NCI-H1694 (cell line): ENCODE results near the gene ENKUR.
"Not testable (repeated sequence)": the region's sequence is repeated elsewhere in the genome, so short reads cannot be mapped to it uniquely, and the experiment has no call there.

ENCODE experiments used
- DNase-seq: peaks from one replicate; lab custom pipeline; 2025; lab: John Stamatoyannopoulos, UW

ENKUR gene

GRCh38 chr10:25018703-25019102 lies 2.7 kb upstream of the ENKUR start:
- no peak for DNase-seq

- no peak for DNase-seq
Measured at GRCh38 chr10:25017661-25018060, 1.7 kb upstream of the ENKUR start.

- DNase-seq = no peak
Measured at GRCh38 chr10:25017154-25017590, 1.2 kb upstream of the ENKUR start.

GRCh38 chr10:25016376-25017153 lies 607 bp upstream of the ENKUR start, which contains the start of gene THNSL1:
Gene THNSL1 (plus strand): TSS chr10:25016612. CDS start chr10:25023224, 6,612 bp downstream.
- peak; percentile 93 for DNase-seq

GRCh38 chr10:25014579-25014978 lies 1.4 kb downstream of the ENKUR start:
- no peak for DNase-seq

GRCh38 chr10:25011591-25011990 lies 4.4 kb downstream of the ENKUR start:
- DNase-seq = not testable (repeated sequence)

- no peak for DNase-seq
Measured at GRCh38 chr10:24998044-24998443, 17.9 kb downstream of the ENKUR start.

GRCh38 chr10:24995072-24995471 lies 20.9 kb downstream of the ENKUR start:
- no peak for DNase-seq

GRCh38 chr10:24993237-24993958 lies 22.6 kb downstream of the ENKUR start:
- DNase-seq = no peak

GRCh38 chr10:24992512-24993133 lies 23.3 kb downstream of the ENKUR start:
- no peak for DNase-seq

- no peak for DNase-seq
Measured at GRCh38 chr10:24991298-24991697, 24.7 kb downstream of the ENKUR start.

GRCh38 chr10:24989867-24990266 lies 26.1 kb downstream of the ENKUR start:
- peak; percentile 4 for DNase-seq

GRCh38 chr10:24988831-24989640 lies 26.9 kb downstream of the ENKUR start:
- DNase-seq = no peak

- DNase-seq = no peak
Measured at GRCh38 chr10:24984906-24985305, 31.1 kb downstream of the ENKUR start.

- DNase-seq = no peak
Measured at GRCh38 chr10:24983946-24984345, 32.0 kb downstream of the ENKUR start.

- DNase-seq = no peak
Measured at GRCh38 chr10:24983130-24983529, 32.8 kb downstream of the ENKUR start.

GRCh38 chr10:24982319-24983112 lies 33.4 kb downstream of the ENKUR start:
- no peak for DNase-seq

- no peak for DNase-seq
Measured at GRCh38 chr10:24981161-24981710, 34.7 kb downstream of the ENKUR start.

GRCh38 chr10:24979685-24980084 lies 36.3 kb downstream of the ENKUR start:
- DNase-seq = no peak

GRCh38 chr10:24974976-24975375 lies 41.0 kb downstream of the ENKUR start:
- DNase-seq = no peak

GRCh38 chr10:24973163-24973562 lies 42.8 kb downstream of the ENKUR start:
- no peak for DNase-seq
